Activated effector memory CD4-positive, alpha-beta T cell treated with Interleukin-2 at 50 U/mL for 16 hours (primary cell): ENCODE data around the gene BTBD17.

ENCODE experiments used
- DNase-seq: peaks from one replicate; pipeline ENCODE4 v3.0.0-alpha.2; 2020

BTBD17 gene

GRCh38 chr17:74386386-74386785 lies 24.7 kb upstream of the BTBD17 start:
- DNase-seq = no peak

GRCh38 chr17:74385201-74385600 lies 23.5 kb upstream of the BTBD17 start:
- DNase-seq = no peak

- DNase-seq = no peak
These were observed 21.5 kb upstream of the BTBD17 start for GRCh38 chr17:74383141-74383540.

- DNase-seq = no peak
These were observed 19.5 kb upstream of the BTBD17 start for GRCh38 chr17:74380959-74381808.

- DNase-seq = no peak
These were observed 18.7 kb upstream of the BTBD17 start for GRCh38 chr17:74380086-74380958.

- DNase-seq = peak; percentile 82
These were observed 17.9 kb upstream of the BTBD17 start for GRCh38 chr17:74379495-74380085.

- no peak for DNase-seq
These were observed 13.2 kb upstream of the BTBD17 start for GRCh38 chr17:74374858-74375257.

GRCh38 chr17:74373838-74374606 lies 12.4 kb upstream of the BTBD17 start:
- DNase-seq = no peak

- no peak for DNase-seq
These were observed 10.8 kb upstream of the BTBD17 start for GRCh38 chr17:74372426-74372825.

- DNase-seq = no peak
These were observed 10.0 kb upstream of the BTBD17 start for GRCh38 chr17:74371653-74372147.

- DNase-seq = no peak
These were observed 8.2 kb upstream of the BTBD17 start for GRCh38 chr17:74369665-74370490.

- peak; percentile 54 for DNase-seq
These were observed 7.6 kb upstream of the BTBD17 start for GRCh38 chr17:74369221-74369620.

GRCh38 chr17:74368341-74369081 lies 6.8 kb upstream of the BTBD17 start:
- peak; percentile 54 for DNase-seq

- DNase-seq = no peak
These were observed 5.5 kb upstream of the BTBD17 start, which contains the start of gene GPR142 for GRCh38 chr17:74367206-74367605. TSS of gene GPR142 (plus strand) at chr17:74367506. CDS start at chr17:74369541, 2,035 bp downstream.

GRCh38 chr17:74362810-74363498 lies 1.3 kb upstream of the BTBD17 start:
- DNase-seq = no peak

- DNase-seq = no peak
These were observed 369 bp upstream of the BTBD17 start for GRCh38 chr17:74362069-74362405.

- no peak for DNase-seq
These were observed 804 bp downstream of the BTBD17 start for GRCh38 chr17:74360899-74361229.

- DNase-seq = no peak
These were observed 1.8 kb downstream of the BTBD17 start for GRCh38 chr17:74359916-74360315.

GRCh38 chr17:74358697-74359096 lies 3.0 kb downstream of the BTBD17 start:
- no peak for DNase-seq

GRCh38 chr17:74357466-74357809 lies 4.2 kb downstream of the BTBD17 start:
- DNase-seq = no peak
